Erythroblast (primary cell): ENCODE data around the gene CCDC85A.

Experiments
- GATA1 ChIP-seq: IDR thresholded peaks from 2 replicates; pipeline ENCODE4 v1.6.1; 2011; ENCODE audit warnings: low read depth, mild to moderate bottlenecking, control low read depth, low read length, moderate library complexity
- POLR2A ChIP-seq: IDR thresholded peaks from 2 replicates; pipeline ENCODE4 v1.6.1; 2011; ENCODE audit warnings: mild to moderate bottlenecking, low read length

DNA sequence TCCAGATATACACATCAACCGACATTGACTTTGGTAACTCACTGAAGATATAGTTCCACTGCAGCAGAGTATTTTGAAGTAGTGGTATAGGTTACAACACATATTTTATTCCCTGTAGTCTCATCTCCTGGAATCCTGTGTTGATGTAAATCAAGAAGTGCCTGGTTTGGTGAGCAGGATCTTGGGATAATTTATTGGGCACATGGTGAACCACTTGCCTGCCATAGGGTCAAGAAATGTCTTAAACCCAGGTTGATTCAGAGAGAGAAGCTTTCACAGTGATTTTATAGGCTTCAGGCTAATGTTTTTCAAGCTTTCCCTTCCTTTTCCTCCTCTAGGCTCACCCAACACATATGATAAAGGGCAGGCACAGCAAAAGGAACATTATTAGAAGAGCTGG is 24.6 kb downstream of the CCDC85A start:
- no peak for TF ChIP-seq POLR2A
- TF ChIP-seq GATA1, result no peak
